Effector memory CD8-positive, alpha-beta T cell (primary cell): ENCODE data around the gene MYOCD.

Source experiments
- ATAC-seq: fragments of 150-1000 bp; cut with Tn5 transposase; replicated peaks from 2 replicates; pipeline ENCODE4 v1.10.0; 2021; ENCODE audit warnings: mild to moderate bottlenecking, moderate library complexity
- DNase-seq, 3 experiments: peaks; one replicate each; pipeline ENCODE4 v3.0.0; 2021
- H3K27ac Mint-ChIP-seq, 2 donors: one replicate each; pipeline ENCODE4 v1.8.0; 2022; ENCODE audit warnings: mild to moderate bottlenecking in 2 of 2, mixed read lengths in 2 of 2, moderate library complexity in 2 of 2
- H3K27me3 Mint-ChIP-seq, 2 donors: one replicate each; pipeline ENCODE4 v1.8.0; 2022; ENCODE audit warnings: mixed read lengths in 2 of 2
- H3K36me3 Mint-ChIP-seq: one replicate; pipeline ENCODE4 v1.8.0; 2022; ENCODE audit warnings: mild to moderate bottlenecking, moderate library complexity, mixed read lengths; ENCODE audit not compliant: insufficient read depth
- H3K4me1 Mint-ChIP-seq, 2 donors: one replicate each; pipeline ENCODE4 v1.8.0; 2022; ENCODE audit warnings: low read depth in 2 of 2, mixed read lengths in 2 of 2
- H3K4me3 Mint-ChIP-seq, 2 donors: one replicate each; pipeline ENCODE4 v1.8.0; 2022; ENCODE audit warnings: mild to moderate bottlenecking in 2 of 2, mixed read lengths in 2 of 2, moderate library complexity in 2 of 2
- H3K9me3 Mint-ChIP-seq, 2 donors: one replicate each; pipeline ENCODE4 v1.8.0; 2022; ENCODE audit warnings: mixed read lengths in 2 of 2

Gene MYOCD

DNA sequence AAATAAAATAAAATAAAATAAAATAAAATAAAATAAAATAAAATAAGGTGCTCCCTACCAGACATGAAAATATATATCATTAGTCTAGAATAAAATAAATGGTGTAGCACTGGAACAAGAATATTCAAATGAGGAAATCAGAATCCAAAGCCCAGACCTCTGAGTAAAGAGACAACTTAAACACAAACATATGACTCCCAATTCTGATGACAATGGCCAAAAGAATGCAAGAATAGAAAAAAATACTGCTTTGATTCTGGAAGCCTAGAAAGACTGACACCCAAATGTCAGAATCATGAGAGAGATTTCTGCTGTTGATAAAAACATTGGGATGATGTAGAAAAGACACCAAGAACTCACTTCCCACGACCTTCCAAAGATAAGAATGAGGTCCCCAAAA, 27.9 kb downstream of the MYOCD start:
- no peak for ATAC-seq
- no peaks in the 10 kb centered on the region for H3K27me3 Mint-ChIP-seq
- no peaks in the 10 kb centered on the region for H3K4me1 Mint-ChIP-seq
- no peaks in the 10 kb centered on the region for H3K36me3 Mint-ChIP-seq
- no peak for DNase-seq
- no peak overlapping the region for H3K4me3 Mint-ChIP-seq
- no peak overlapping the region for H3K27ac Mint-ChIP-seq
- H3K9me3 Mint-ChIP-seq, result peaks cover 0 to 7% of the 10 kb centered on the region in 2 donors

- H3K27me3 Mint-ChIP-seq, result peaks cover 9 to 11% of the 10 kb centered on the region in 2 donors
- H3K4me1 Mint-ChIP-seq, result no peaks in the 10 kb centered on the region
- peaks cover 0 to 4% of the 10 kb centered on the region in 2 donors for H3K9me3 Mint-ChIP-seq
- DNase-seq (no peak), ATAC-seq (no peak)
- H3K36me3 Mint-ChIP-seq, result peaks cover 3% of the 10 kb centered on the region
- no peak overlapping the region for H3K27ac Mint-ChIP-seq
- no peak overlapping the region for H3K4me3 Mint-ChIP-seq
These were observed 40.4 kb downstream of the MYOCD start for GRCh38 chr17:12706070-12706469.

- DNase-seq, result no peak
- no peak for ATAC-seq
- Mint-ChIP-seq H3K4me1 (no peaks in the 10 kb centered on the region), H3K4me3 (no peak overlapping the region), H3K27ac (no peak overlapping the region), H3K9me3 (peaks cover 0 to 6% of the 10 kb centered on the region in 2 donors), H3K36me3 (peaks cover 3% of the 10 kb centered on the region), H3K27me3 (peaks cover 5 to 9% of the 10 kb centered on the region in 2 donors)
These were observed 43.4 kb downstream of the MYOCD start for GRCh38 chr17:12709063-12709462.

DNA sequence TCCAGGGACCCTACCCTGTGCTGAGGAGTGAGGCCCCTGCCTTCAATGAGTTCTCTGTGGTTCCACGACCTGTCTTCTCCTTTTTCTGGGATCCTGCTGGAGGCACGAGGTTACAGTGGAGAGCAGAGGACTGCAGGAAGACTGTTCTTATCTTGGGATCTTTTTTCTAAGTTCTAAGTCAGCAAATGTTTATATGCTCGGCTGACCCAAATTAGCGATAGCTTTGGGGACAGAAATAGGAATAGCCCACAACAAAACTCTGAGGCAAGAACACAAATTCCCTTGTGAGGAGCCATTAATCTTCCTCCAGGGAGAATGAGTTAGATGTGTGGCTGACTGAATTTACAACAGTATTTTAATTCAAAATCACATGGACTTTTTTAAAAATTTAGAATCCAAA, 46.7 kb downstream of the MYOCD start:
- peaks cover 0 to 13% of the 10 kb centered on the region in 2 donors for H3K27me3 Mint-ChIP-seq
- no peak overlapping the region for H3K4me3 Mint-ChIP-seq
- H3K36me3 Mint-ChIP-seq, result peaks cover 6% of the 10 kb centered on the region
- H3K9me3 Mint-ChIP-seq, result peaks cover 0 to 2% of the 10 kb centered on the region in 2 donors
- H3K4me1 Mint-ChIP-seq, result no peaks in the 10 kb centered on the region
- H3K27ac Mint-ChIP-seq, result no peak overlapping the region
- DNase-seq (no peak), ATAC-seq (no peak)

GRCh38 chr17:12712941-12713340, 47.3 kb downstream of the MYOCD start:
- no peaks in the 10 kb centered on the region for H3K4me1 Mint-ChIP-seq
- H3K36me3 Mint-ChIP-seq, result peaks cover 6% of the 10 kb centered on the region

GRCh38 chr17:12719948-12720347, 54.3 kb downstream of the MYOCD start:
- no peak for DNase-seq
- Mint-ChIP-seq H3K27me3 (peaks cover 0 to 7% of the 10 kb centered on the region in 2 donors), H3K27ac (no peak overlapping the region), H3K4me3 (no peak overlapping the region), H3K4me1 (no peaks in the 10 kb centered on the region), H3K36me3 (peaks cover 3% of the 10 kb centered on the region), H3K9me3 (peaks cover 7 to 10% of the 10 kb centered on the region in 2 donors)
- ATAC-seq, result no peak

More at GRCh38 chr17:12712941-12713340, 47.3 kb downstream of the MYOCD start:
- Mint-ChIP-seq H3K27ac (no peak overlapping the region), H3K4me3 (no peak overlapping the region), H3K9me3 (peaks cover 0 to 2% of the 10 kb centered on the region in 2 donors), H3K27me3 (peaks cover 0 to 13% of the 10 kb centered on the region in 2 donors)
- ATAC-seq (no peak), DNase-seq (no peak)

DNA sequence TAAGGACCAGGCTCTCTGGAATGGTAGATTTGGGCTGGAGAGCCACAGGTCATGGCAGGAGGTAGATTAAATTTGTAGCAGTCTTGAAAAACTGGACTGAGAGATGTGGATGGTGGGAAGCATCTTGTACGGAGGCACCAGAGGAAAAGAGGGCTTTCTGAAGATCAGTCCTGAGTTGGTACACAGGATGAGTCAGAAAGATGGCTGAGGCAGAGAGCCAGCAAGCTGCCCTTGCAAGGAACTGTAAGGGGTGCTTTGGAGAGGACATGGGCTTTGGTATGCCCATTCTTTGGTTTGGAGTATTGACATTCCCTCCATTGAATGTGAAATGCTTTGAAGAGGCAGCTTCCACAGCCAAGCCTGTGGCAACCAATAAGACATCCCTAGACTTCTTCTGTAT, 55.9 kb downstream of the MYOCD start:
- no peaks in the 10 kb centered on the region for H3K36me3 Mint-ChIP-seq
- no peak overlapping the region for H3K27ac Mint-ChIP-seq
- H3K4me3 Mint-ChIP-seq, result no peak overlapping the region
- DNase-seq (no peak), ATAC-seq (no peak)
- H3K27me3 Mint-ChIP-seq, result no peaks in the 10 kb centered on the region
- H3K4me1 Mint-ChIP-seq, result no peaks in the 10 kb centered on the region
- H3K9me3 Mint-ChIP-seq, result peaks cover 7 to 10% of the 10 kb centered on the region in 2 donors

- ATAC-seq, result no peak
- Mint-ChIP-seq H3K4me1 (no peaks in the 10 kb centered on the region), H3K36me3 (no peaks in the 10 kb centered on the region), H3K4me3 (no peak overlapping the region), H3K27ac (no peak overlapping the region), H3K9me3 (peaks cover 7 to 10% of the 10 kb centered on the region in 2 donors), H3K27me3 (no peaks in the 10 kb centered on the region)
- no peak for DNase-seq
These were observed 56.6 kb downstream of the MYOCD start for GRCh38 chr17:12722282-12722681.

- DNase-seq, result no peak
- Mint-ChIP-seq H3K4me1 (no peaks in the 10 kb centered on the region), H3K27me3 (peaks cover 0 to 5% of the 10 kb centered on the region in 2 donors), H3K27ac (no peak overlapping the region), H3K36me3 (no peaks in the 10 kb centered on the region), H3K4me3 (no peak overlapping the region), H3K9me3 (peaks cover 8 to 11% of the 10 kb centered on the region in 2 donors)
- no peak for ATAC-seq
These were observed 60.4 kb downstream of the MYOCD start for GRCh38 chr17:12726131-12726530.

DNA sequence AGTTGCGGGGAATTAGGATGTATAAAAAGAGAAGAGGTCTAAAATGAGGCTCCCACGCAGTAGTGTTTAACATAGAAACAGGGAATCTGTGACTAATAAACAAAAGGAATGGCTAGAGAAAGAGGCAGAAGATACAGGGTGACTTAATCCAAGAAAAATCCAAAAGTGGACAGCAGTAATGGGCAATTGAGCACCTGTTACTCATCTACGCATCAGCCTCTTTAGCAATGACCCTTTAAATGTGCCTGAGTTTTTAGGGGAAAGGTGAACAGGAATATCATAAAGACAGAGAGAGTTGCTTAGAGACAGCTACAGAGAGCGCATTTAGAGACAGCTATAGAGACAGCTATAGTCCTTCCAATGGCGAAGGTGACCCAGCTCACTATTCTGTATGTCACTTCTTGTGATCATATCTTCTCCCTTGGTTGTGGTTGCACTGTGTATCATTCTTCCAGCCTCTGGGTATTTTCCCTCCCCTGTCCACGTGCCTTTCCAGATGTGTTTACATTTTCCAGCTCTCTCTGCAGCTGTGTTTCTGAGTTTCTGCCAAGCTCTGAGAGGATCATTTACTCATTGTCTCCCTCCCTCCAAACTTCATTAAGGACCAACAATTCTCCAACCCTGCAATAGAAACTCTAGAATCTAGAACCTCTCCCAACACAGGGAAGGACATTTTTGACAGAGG, 61.5 kb downstream of the MYOCD start:
- no peak for DNase-seq
- no peaks in the 10 kb centered on the region for H3K36me3 Mint-ChIP-seq
- H3K4me3 Mint-ChIP-seq, result no peak overlapping the region
- peaks cover 0 to 5% of the 10 kb centered on the region in 2 donors for H3K27me3 Mint-ChIP-seq
- no peak overlapping the region for H3K27ac Mint-ChIP-seq
- no peaks in the 10 kb centered on the region for H3K4me1 Mint-ChIP-seq
- no peak for ATAC-seq
- peaks cover 7 to 8% of the 10 kb centered on the region in 2 donors for H3K9me3 Mint-ChIP-seq

- Mint-ChIP-seq H3K4me1 (no peaks in the 10 kb centered on the region), H3K36me3 (no peaks in the 10 kb centered on the region), H3K27me3 (peaks cover 0 to 5% of the 10 kb centered on the region in 2 donors), H3K4me3 (no peak overlapping the region), H3K27ac (no peak overlapping the region), H3K9me3 (peaks cover 8 to 12% of the 10 kb centered on the region in 2 donors)
- DNase-seq, result no peak
- ATAC-seq, result no peak
These were observed 62.2 kb downstream of the MYOCD start for GRCh38 chr17:12727881-12728280.

- ATAC-seq (no peak), DNase-seq (no peak)
- peaks cover 0 to 5% of the 10 kb centered on the region in 2 donors for H3K27me3 Mint-ChIP-seq
- no peaks in the 10 kb centered on the region for H3K4me1 Mint-ChIP-seq
- H3K27ac Mint-ChIP-seq, result no peak overlapping the region
- peaks cover 8 to 12% of the 10 kb centered on the region in 2 donors for H3K9me3 Mint-ChIP-seq
- H3K4me3 Mint-ChIP-seq, result no peak overlapping the region
- H3K36me3 Mint-ChIP-seq, result no peaks in the 10 kb centered on the region
These were observed 63.4 kb downstream of the MYOCD start for GRCh38 chr17:12729086-12729485.

DNA sequence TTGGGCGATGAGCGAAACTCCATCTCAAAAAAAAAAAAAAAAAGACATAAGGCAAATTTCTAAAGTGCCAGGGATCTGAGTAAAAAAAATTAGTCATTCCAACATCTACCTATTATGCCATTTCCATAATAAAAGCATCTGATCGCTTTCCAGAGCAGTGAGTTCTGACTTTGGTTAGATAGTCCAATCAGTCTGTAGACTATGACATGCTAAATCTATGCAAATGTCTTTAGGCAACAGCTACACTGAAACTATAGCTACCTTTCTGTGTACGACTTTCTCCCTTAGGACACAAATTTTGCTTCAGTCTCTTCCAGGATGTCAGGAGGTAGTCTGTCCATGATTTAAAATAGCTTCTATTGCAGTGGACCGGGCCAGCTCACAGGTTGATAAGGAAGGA, 64.7 kb downstream of the MYOCD start:
- no peaks in the 10 kb centered on the region for H3K4me1 Mint-ChIP-seq
- no peak for DNase-seq
- H3K27ac Mint-ChIP-seq, result no peak overlapping the region
- no peak overlapping the region for H3K4me3 Mint-ChIP-seq
- peaks cover 8 to 12% of the 10 kb centered on the region in 2 donors for H3K9me3 Mint-ChIP-seq
- H3K27me3 Mint-ChIP-seq, result peaks cover 0 to 5% of the 10 kb centered on the region in 2 donors
- no peak for ATAC-seq
- no peaks in the 10 kb centered on the region for H3K36me3 Mint-ChIP-seq

- no peaks in the 10 kb centered on the region for H3K36me3 Mint-ChIP-seq
- H3K4me3 Mint-ChIP-seq, result no peak overlapping the region
- H3K9me3 Mint-ChIP-seq, result peaks cover 8 to 12% of the 10 kb centered on the region in 2 donors
- no peak for DNase-seq
- H3K4me1 Mint-ChIP-seq, result no peaks in the 10 kb centered on the region
- H3K27ac Mint-ChIP-seq, result no peak overlapping the region
- peaks cover 0 to 5% of the 10 kb centered on the region in 2 donors for H3K27me3 Mint-ChIP-seq
- ATAC-seq, result no peak
These were observed 65.3 kb downstream of the MYOCD start for GRCh38 chr17:12730931-12731521.
